GM12873 (cell line): ENCODE results near the gene PDIA2.

Experiments
- CTCF ChIP-seq: IDR thresholded peaks from 2 replicates; pipeline ENCODE4 v1.5.1; 2012; ENCODE audit warnings: low read depth, mild to moderate bottlenecking, moderate library complexity, low read length, control low read depth; ENCODE audit not compliant: insufficient read depth; ENCODE audit errors: missing control alignments

The PDIA2 gene

GRCh38 chr16:322476-323143 lies 39.6 kb downstream of the PDIA2 start:
- no peak for TF ChIP-seq CTCF

- no peak for TF ChIP-seq CTCF
Measured at GRCh38 chr16:324201-324450, 41.2 kb downstream of the PDIA2 start.

GRCh38 chr16:324451-325334 lies 41.7 kb downstream of the PDIA2 start:
- no peak for TF ChIP-seq CTCF

GRCh38 chr16:325375-326145 lies 42.6 kb downstream of the PDIA2 start:
- TF ChIP-seq CTCF, result no peak

DNA sequence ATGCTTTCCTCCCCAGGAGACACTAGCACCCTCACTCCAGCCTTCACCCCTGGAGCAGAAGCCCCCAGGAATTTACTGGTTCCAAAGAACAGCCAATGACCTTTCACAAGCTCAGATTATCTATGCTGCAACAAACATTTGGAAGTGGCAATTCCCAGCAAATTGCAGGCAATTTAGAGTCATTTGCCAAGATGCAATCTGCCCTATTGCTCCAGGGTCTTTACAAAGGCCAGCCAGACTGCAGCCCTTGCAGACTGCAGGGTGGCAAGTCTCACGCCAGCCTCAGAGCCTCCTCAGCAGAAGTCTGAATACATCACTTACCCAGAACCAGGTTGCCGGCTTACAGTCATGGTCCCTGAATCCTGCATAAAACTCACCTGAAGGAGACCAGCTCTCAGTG lies 47.8 kb downstream of the PDIA2 start:
- TF ChIP-seq CTCF, result no peak

GRCh38 chr16:333406-334094 lies 50.6 kb downstream of the PDIA2 start:
- no peak for TF ChIP-seq CTCF

DNA sequence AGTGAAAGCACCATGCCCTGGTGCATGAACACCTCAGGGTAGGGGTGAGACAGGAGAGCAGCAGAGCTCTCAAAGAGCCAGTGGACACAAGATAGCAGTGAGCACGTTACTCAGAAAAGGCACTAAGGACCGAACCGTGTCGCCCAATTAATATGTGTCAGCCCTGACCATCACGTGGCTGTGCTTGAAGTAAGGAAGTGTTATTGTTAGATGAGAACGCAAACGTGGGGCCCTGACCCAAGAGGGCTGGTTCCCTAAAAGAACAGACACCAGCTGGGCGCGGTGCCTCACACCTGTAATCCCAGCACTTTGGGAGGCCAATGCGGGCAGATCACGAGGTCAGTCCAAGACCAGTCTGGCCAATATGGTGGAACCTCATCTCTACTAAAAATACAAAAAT lies 53.3 kb downstream of the PDIA2 start:
- no peak for TF ChIP-seq CTCF
